GM21723 (cell line): ENCODE results near the gene NUP153.
"Not testable (repeated sequence)": the region's sequence is repeated elsewhere in the genome, so short reads cannot be mapped to it uniquely, and the experiment has no call there.

Experiments used
- ATAC-seq: cut with Tn5 transposase; IDR thresholded peaks from one replicate; pipeline ENCODE4 v1.9.1; 2021; ENCODE audit warnings: mild to moderate bottlenecking, moderate library complexity; ENCODE audit not compliant: unreplicated experiment

Gene NUP153

DNA sequence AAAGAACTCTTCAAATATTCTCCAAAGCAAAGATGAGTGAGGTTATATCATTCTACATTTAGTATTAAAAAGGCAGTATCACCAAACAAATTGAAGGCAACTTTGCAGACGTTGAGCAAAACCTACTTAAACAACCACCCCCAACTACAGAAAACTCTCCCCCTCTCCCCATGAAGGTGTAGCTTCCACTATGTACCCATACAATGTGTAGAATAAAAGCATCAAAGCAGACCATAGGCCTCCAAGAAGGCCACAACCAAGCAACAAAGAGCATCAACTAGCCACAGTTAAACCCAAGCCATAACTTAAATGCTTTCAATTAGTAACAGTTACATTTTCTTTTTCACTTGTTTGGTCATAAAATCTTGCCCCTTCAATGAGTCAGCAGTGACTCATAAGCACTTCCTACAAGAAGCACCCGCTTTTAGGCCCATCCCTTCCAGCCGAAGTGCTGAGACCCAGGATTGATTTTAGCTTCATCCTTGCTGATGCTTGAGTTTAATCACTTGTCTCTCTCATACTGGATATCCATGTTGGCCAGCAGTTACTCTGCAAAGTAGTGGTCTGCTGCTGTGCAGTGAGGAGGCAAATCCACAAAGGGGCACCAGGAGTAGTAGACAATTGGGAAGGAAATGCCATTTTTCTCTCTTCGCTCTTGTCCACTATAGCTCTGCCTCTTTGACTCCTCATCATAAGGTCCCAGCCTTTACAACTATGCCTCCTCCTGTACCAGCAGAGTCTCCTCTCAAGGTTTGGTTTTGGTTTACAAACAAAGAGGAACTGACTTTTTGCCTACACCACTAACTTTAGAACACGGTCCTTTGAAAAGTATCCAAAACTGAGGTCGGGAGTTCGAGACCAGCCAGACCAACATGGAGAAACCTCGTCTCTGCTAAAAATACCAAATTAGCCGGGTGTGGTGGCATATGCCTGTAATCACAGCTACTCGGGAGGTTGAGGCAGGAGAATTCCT, 8.4 kb upstream of the NUP153 start:
- ATAC-seq, result peak; percentile 85

DNA sequence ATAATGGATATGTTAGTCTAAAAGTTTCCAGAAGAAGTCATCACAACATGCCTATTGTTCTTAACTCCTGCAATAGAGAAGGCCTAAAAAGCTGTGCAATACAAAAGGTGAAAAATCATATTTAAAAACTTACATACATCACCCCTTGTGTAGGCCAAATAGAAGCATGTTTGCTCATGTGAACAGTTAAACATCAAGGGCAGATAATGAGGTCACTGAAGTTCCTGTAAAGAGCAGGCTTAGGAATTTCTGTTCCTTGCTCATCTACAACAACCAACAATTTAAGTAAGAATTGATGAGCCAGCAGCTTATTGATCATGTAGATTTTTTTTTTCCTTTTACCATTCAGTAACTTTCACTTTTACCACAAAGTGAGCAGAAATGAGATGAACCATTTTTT, 7.5 kb upstream of the NUP153 start:
- no peak for ATAC-seq

DNA sequence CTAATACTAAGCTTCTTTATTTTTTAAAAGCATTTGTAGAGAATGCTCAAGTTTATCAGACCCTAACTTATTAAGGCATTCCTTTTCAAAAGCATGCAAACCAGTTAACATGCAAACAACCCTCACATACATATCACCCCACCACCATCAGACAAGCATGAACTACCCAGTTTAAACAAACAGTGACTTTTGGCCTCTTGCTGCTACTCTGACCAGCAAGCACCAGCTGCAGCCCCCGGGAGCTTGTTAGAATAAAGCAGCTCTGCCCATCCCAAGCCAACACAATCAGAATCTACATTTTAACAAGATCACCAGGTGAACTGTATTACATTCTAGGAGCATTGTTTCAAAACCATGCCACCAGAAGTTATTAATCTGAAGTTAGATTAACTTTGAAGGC, 5.9 kb upstream of the NUP153 start:
- no peak for ATAC-seq

DNA sequence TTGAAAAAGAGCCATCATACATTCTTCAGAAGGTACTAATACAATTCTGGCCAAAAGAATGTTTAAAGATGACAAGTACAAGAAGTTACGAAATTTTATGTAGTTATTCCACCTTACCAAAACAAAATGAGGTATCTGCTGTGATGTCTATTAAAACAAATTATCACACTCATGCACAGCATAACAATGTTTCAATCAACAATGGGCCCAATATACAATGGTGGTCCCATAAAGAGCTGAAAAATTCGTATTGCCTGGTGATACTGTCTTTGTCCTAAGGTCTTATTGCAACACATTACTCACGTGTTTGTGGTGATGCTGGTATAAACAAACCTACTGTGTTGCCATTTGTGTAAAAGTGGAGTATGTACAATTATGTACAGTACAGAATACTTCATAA, 3.6 kb upstream of the NUP153 start:
- ATAC-seq, result no peak

DNA sequence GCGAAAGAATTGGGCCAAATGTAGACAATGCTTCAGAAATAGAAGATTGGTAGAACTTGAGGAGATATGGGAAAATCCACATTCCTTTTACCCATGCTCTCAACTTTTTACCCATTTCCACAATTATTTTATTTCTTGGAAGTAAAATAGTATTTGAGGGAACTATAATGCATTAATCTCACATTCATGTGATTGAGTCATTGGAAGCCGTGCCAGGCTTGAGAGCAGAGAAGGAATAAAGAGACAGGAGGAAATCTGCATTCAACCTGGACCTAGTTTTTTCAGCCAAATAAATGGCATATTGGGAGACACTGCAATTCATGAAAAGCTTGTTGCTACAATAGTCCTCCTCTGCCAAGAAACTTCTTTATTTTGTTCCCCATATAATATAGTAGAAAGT, 2.8 kb upstream of the NUP153 start:
- ATAC-seq, result no peak

DNA sequence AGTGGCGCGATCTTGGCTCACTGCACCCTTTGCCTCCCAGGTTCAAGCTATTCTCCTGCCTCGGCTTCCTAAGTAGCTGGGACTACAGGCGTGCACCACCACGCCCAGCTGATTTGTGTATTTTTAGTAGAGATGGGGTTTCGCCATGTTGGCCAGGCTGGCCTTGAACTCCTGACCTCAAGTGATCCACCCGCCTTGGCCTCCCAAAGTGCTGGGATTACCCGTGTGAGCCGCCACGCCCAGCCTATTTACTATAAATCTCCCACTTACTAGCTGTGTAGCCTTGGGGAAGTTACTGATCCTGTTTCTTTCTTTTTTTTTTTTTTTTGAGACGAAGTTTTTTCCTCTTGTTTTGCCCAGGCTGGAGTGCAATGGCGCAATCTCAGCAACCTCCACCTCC, 1.3 kb upstream of the NUP153 start:
- ATAC-seq, result not testable (repeated sequence)

DNA sequence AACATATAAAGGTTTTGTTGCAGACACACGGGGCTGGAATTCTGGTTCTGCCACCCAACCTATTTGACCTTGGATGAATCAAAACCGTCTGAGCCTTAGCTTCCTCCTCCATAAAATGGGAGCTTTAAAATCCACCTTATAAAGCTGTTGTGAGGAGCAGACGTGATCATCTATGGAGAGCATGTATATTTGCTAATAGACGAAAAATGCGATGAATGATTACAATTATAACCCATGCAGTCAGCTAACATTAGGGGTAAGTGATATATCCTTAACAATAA, 586 bp upstream of the NUP153 start:
- no peak for ATAC-seq

DNA sequence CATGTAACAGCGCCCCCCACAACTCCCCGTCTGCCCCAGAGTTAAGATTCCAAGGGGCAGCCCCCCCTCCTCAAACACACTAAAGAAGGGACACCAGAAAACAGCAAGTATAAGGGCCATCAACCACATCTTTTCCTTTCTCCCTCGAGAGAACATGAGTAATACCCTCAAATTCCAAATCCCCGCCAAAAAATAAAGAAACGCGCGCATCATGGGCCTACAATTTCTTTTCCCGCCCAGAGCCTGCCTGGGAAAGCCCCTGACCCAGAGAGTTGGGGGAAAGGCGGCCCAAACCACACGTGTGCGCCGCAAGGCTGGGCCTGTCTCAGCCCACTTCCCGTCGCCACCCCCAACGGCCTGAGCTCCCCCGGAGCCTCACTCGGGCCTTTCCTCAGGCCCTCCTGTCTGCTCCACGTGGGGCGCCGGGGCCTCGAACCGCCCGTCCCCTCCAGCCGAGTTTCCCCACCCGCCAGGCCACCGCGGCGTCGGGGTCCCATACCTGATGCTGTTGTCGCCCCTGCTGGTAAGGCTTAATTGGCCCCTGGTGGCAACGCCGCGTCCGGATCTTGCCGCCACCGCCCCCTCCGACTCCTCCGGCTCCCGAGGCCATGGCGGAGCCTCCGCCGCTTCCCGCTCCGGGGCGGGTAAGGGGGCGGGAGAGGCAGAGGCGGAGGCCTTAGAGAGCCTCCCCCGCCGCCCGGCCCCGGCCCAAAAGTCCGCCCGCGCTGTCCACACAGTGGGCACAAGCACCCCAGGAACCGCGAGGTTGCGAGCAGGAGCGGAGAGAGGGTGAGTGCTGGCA, 746 bp downstream of the NUP153 start:
- ATAC-seq, result peak; percentile 66

DNA sequence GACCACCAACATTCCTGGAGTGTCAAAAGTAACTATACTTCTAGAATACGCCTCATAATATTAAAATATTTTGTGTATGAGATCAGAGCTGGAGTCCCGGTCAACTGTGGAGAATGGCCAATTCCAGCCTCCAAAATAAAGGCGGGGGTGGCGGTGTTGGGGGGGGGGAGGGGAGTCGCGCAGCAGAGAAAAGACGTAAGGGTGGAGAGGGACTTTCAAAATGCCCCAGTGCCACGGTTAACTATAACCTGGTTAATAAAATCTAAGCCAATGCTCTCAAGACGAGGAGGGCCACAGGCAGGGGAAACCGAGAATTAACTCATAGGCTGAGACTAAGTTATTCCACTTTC, 1.3 kb downstream of the NUP153 start:
- ATAC-seq, result peak; percentile 3

DNA sequence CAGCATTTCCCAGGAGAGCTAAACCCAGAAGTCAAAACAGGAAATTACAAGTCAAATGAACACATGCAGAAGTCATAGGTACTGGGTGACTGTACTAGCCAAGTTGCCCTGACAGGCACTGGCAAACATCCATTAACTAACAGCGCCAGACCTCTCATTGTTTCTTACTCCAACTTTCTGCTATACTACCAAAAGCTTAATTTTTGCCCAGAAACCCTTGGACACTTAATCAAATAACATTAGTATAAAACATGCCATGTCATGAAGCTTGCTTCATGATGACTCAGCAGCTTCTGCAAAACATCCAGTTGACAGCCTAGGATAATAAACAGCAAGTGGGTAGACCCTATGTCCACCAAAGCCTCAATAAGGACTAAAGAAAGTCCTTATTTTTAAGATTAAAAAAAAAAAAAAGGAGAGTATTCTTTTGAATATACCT, 3.5 kb downstream of the NUP153 start:
- no peak for ATAC-seq

DNA sequence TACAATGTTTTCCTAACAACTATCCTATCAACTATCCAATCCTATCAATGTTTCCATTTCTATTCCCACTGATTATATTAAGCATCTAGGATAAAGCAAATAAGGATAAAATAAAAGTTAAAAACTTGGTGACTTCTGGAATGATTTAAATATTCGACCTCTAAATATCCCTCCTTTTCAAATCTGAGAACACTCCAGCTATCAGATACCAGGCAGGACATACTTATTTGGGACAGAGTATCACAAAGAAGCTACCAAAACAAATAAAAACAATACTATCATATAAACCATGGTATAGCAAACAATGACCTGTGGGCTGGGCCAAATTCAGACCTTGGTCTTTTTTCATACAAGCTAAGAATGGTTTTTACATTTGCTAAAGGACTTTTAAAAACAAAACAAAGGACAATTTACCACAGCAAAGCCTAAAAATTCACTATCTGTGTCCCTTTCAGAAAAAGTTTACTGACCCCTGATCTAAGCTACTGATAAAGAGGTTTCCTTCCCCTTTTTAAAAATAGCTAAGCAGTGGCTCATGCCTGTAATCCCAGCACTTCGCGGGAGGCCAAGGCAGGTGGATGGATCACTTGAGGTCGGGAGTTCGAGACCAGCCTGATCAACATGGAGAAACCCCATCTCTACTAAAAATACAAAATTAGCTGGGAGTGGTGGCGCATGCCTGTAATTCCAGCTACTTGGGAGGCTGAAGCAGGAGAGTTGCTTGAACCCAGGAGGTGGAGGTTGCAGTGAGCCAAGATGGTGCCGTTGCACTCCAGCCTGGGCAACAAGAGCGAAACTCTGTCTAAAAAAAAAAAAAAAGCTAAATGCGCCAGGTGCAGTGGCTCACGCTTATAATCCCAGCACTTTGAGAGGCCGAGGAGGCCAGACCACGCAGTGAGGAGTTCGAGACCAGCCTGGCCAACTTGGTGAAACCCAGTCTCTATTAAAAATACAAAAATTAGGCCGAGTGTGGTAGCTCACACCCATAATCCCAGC, 6.0 kb downstream of the NUP153 start:
- no peak for ATAC-seq

DNA sequence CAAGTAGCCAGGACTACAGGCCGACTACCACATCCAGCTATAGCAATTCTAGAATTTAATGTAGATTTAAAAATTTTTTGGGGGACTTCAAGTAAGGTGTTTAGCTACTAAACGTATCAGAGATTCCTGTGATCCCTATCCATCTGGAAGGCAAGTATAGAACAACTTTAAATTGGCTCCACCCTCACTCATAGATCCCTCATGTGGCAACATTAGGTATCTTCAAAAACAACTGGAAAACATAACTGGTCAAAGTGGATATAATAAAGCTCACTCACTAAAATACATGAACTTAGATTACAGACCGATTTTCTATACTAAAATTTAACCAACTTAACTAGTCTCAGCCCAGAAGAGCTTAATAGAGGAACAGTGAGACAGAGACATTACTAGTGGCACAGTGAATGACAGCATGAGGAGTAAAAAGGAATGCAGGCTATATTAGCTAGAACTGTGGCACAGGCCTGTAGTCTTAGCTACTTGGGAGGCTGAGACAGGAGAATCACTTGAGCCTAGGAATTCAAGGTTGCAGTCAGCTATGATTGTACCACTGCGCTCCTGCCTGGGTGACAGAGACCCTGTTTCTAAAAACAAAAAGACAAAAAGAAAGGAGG, 14.7 kb downstream of the NUP153 start:
- ATAC-seq, result no peak

DNA sequence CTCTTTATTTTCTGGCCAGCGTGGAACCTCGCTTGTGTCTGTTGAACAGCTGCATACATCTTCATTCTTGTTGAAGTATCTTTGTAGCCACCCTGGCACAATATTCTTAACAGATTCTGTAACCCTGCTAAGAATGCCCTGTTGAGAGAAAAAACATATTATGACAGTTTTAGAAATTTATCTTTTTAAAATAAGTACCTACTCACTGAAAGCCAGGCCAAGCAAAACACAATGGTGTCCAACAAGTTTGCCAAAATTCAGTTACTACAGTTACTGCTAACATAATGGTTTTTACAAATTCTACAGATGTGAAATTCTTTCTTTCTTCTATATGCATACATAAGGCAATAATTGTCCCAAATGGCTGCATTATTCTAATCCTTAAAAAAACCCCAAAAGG, 18.2 kb downstream of the NUP153 start:
- ATAC-seq, result no peak

DNA sequence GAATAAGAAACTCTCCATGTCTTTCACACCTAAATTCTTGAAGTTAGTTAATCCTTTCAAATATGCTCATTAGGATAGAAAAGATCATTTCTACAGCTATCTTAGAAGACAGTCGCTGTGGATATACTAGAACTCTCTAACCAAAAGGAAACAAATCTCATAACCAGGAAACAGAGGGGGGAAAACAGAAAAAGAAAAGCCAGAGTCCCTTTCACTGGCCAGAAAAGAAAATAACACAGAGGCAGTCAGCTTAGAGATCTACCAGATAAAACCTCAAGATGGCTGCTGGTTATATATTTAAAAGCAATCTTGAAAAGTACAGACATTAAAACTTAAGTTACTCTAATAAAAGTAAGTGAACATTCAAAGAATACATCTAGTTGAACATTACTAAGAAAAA, 19.6 kb downstream of the NUP153 start:
- no peak for ATAC-seq

DNA sequence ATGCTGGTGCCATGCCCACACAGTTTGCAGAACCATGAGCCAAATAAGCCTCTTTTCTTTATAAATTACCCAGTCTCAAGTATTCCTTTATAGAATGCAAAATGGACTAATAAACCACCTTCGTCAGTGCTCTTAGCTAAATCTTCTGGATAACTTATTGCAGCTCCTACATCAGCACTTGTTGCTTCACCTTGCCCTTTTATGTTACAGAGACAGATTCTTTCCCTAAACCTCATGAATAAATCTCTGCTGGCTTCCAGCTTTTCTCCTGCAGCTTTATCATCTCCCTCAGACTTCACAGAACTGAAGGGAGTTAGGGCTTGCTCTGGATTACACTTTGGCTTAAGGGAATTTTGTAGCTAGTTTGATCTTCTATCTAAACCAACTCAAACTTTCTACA, 22.6 kb downstream of the NUP153 start:
- no peak for ATAC-seq

DNA sequence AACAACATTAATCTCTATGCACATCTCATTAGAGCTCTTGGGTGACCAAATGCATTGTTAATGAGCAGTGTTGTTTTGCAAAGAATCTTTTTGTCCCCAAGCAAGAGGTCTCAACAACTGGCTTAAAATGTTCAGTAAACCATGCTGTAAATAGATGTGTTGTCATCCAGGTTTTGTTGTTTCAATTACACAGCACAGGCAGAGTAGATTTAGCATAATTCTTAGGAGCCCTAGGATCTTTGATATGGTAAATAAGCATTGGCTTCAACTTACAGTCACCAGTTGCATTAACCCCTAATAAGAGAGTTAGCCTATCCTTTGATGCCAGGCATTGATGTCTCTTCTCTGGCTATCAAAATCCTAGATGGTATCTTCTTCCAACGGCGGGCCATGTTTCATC, 23.3 kb downstream of the NUP153 start:
- no peak for ATAC-seq

DNA sequence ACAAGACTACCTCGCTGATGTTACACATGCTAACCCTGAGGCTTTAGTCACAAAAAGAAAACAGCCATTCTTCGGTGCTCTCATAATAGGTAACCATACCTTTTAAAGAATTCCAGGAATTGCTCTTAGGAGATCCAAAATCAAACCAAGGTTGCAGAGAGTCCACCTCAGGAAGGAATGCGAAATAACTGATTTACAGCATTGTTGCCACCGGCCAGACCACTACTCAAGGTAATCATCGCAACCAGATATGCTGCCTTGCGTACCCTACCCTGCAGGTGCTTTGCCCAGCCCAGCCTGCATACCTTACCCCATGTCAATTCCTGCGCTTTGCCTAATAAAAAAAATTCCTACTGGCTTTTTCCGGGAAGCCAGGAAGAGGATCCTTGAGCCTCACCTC, 27.0 kb downstream of the NUP153 start:
- no peak for ATAC-seq

DNA sequence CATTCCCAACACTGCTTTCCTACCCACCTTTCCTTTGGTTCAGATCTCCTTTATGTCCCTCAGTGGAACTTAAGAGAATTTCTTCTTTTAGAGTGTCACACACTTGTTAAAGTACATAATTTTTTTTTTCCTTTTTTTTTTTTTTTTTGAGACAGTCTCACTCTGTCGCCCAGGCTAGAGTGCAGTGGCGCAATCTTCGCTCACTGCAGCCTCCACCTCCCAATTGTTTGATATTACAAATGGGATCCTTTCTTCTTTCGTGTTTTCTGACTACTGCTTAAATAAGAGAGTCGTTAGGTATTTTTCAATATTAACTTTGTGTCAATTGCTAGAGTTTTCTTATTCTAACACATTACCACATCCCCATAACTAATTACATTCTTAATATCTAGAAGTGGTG, 29.1 kb downstream of the NUP153 start:
- no peak for ATAC-seq

DNA sequence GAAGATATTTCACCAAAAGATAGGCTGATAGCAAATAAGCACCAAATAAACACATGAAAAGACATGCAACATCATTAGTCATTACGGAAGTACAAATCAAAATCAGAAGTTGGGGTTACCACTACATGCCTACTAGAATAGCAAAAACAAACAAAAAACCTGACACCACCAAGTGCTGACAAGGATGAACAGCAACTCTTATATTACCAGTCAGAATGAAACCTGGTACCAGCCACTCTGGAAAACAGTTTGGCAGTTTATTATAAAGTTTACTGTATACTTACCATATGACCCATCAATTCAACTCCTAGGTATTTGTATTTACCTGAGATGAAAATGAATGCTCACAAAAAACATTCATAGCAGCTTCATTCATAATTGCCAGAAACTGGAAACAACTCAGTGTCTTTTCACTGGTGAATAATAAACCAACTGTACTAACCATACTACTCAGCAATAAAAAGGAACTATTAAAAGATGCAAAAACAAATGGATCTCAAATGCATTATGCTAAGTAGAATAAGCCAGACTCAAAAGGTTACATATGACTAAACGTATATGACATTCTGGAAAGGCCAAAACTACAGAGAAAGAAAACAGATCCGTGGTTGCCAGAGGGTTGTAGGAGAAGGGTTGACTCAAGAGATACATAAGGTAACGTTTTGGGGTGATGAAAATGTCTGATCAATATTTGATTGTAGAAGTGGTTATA, 33.0 kb downstream of the NUP153 start:
- no peak for ATAC-seq

DNA sequence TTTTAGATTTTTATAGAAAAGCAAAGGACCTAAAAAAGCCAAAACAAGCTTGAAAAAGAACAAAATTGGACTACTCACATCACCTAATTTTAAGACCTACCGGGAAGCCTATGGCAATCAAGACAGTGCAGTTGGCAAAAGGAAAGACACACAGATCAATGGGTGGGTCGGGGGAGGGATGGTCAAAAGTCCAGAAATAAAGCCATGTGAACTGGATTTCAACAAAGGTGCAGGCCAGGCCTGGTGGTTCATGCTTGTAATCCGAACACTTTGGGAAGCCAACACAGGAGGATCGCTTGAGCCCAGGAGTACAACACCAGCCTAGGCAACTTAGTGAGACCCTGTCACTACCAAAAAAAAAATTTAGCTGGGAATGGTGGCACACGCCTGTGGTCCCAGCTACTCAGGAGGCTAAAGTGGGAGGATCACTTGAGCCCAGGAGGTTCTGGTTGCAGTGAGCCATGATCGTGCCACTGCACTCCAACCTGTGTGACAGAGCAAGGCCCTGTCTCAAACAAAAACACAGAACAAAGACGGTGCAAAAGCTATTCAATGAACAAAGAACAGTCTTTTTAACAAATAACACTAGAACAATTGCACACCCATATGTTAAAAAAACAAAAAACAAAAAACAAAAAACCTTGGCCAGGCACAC, 34.5 kb downstream of the NUP153 start:
- no peak for ATAC-seq
